ENCODE data around the gene DOK6.

DOK6 gene

GRCh38 chr18:69495841-69496533, 95.3 kb downstream of the DOK6 start:
- in situ Hi-C loops (cut with HindIII; ENCODE audit: low pct_ligation_motif_present, low pct_unique_long_range_greater_than_20kb, low sequenced_read_pairs): no loop called here
- DNase-seq: no peak

GRCh38 chr18:69518989-69519388, 118.3 kb downstream of the DOK6 start:
- in situ Hi-C loops (cut with HindIII; ENCODE audit: low pct_ligation_motif_present, low pct_unique_long_range_greater_than_20kb, low sequenced_read_pairs): no loop called here
- no peak for DNase-seq

GRCh38 chr18:69523582-69523981, 122.9 kb downstream of the DOK6 start:
- DNase-seq: no peak
- in situ Hi-C loops (cut with HindIII; ENCODE audit: low pct_ligation_motif_present, low pct_unique_long_range_greater_than_20kb, low sequenced_read_pairs): no loop called here

DNA sequence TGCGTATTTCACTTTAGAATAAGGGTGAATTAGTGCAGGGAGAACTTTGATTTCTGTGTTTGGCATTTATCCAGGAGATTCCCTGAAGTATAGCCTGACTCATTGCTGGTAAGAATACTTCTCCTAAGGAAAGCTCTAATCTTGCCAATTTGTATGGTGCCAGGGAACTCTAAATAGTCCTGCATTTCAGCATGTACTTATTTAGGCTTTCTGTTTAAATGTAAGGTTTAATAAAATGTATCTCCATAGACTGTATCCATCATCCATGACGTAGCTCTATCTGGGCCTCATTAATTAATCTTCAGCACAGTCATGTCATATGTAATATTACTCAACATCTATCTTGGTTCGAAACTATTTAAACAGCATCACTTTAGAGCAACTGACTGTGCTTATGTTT, 127.7 kb downstream of the DOK6 start:
- in situ Hi-C loops (cut with HindIII; ENCODE audit: low pct_ligation_motif_present, low pct_unique_long_range_greater_than_20kb, low sequenced_read_pairs): no loop called here
- no peak for DNase-seq

DNA sequence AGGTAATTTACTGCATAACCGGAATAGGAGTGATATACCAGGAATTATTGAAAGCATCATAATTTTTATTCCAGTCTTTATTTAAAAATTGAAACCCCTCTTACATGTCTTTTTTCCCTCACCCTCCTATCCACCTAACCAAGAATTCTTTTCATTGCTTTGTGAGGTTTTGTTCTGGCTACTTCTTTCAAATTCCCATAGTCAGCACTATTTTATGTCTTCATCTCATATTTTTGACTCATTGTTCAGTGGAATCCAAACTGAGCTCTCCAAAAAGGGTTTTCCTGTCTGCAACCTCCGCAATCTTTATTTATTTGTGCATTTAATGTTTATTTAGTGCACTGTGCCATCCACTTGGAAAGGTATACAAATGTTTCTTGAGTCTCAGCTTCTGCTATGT, 128.5 kb downstream of the DOK6 start:
- in situ Hi-C loops (cut with HindIII; ENCODE audit: low pct_ligation_motif_present, low pct_unique_long_range_greater_than_20kb, low sequenced_read_pairs): no loop called here
- DNase-seq: no peak

DNA sequence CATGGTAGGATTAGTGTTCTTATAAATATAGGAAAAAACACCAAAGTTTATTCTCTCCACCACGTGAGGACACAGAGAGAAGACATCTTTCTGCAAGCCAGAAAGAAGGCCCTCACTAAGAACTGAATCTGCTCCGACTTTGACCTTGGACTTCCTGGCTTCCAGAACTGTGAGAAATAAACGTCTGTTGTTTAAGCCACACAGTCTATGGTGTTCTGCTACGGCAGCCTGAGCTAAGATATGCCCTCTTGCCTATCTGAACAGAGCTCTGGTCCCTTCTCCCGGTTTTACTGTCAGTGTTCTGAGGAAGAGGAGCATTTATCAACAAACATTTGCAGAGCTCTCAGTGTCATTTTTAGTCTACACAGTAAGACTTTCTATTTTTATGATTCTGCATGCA, 131.3 kb downstream of the DOK6 start:
- no peak for DNase-seq
- in situ Hi-C loops (cut with HindIII; ENCODE audit: low pct_ligation_motif_present, low pct_unique_long_range_greater_than_20kb, low sequenced_read_pairs): no loop called here

GRCh38 chr18:69537183-69537582, 136.5 kb downstream of the DOK6 start:
- in situ Hi-C loops (cut with HindIII; ENCODE audit: low pct_ligation_motif_present, low pct_unique_long_range_greater_than_20kb, low sequenced_read_pairs): no loop called here
- no peak for DNase-seq

DNA sequence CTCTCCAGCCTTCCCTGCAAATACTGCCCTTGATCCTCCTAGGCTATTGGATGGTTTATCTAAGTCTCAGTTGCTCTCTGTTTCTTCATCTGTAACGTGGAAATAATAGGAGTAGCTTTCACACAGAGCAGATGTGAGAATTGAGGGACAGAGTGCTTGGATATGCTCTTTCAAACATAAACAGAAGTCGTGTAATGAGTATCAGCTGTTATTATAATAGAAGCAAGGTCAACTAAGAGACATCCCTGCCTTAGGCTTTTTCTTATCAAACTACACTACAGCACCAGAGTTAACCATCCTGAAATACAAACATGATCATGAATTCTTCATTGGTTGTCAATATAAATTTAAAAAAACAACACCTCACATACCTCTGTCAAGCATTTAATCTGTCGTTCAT, 138.2 kb downstream of the DOK6 start:
- in situ Hi-C loops (cut with HindIII; ENCODE audit: low pct_ligation_motif_present, low pct_unique_long_range_greater_than_20kb, low sequenced_read_pairs): no loop called here

DNA sequence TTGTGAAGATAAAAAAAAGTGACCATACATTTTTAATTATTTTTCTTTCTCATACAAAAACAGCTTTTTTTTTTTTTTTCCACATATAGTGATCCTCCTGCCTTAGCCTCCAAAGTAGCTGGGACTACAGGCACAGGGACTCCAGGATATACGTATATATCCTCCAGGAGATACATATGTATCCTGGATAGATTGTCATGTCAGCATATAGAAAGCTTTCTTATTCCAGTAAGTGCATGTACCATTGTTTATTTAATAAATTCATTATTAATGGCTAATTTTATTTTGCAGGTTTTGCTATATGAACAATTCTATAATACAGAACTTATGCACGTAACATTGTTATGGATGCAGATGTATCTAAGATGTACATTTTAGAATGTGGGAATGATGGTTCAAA, 138.7 kb downstream of the DOK6 start:
- in situ Hi-C loops (cut with HindIII; ENCODE audit: low pct_ligation_motif_present, low pct_unique_long_range_greater_than_20kb, low sequenced_read_pairs): no loop called here

More for the DNA sequence above, 138.2 kb downstream of the DOK6 start:
- no peak for DNase-seq

GRCh38 chr18:69556228-69556627, 155.5 kb downstream of the DOK6 start:
- in situ Hi-C loops (cut with HindIII; ENCODE audit: low pct_ligation_motif_present, low pct_unique_long_range_greater_than_20kb, low sequenced_read_pairs): no loop called here
- DNase-seq: no peak

More for the DNA sequence above, 138.7 kb downstream of the DOK6 start:
- no peak for DNase-seq

- in situ Hi-C loops (cut with HindIII; ENCODE audit: low pct_ligation_motif_present, low pct_unique_long_range_greater_than_20kb, low sequenced_read_pairs): no loop called here
- no peak for DNase-seq
Observed at GRCh38 chr18:69557282-69557681, 156.6 kb downstream of the DOK6 start.

DNA sequence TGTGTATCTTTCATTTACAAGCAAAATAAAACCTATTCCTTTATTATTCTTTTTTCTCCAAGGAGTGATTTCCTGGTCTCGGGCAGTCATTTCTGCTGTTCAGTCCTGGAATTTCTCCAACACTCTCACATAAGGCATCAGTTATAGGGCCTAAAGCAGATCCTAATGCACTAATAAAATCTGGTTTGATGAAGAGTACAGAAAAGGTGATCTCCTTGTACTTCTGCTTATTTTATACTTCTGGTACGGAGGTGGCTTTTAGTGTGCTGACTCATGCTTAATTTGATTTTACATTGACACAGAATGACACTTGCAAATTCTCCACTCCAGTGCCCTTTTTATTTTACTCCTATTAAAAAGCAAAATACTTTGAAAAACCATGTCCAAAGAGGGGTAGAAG, 157.4 kb downstream of the DOK6 start:
- no peak for DNase-seq
- in situ Hi-C loops (cut with HindIII; ENCODE audit: low pct_ligation_motif_present, low pct_unique_long_range_greater_than_20kb, low sequenced_read_pairs): no loop called here

- in situ Hi-C loops (cut with HindIII; ENCODE audit: low pct_ligation_motif_present, low pct_unique_long_range_greater_than_20kb, low sequenced_read_pairs): no loop called here
Observed at GRCh38 chr18:69559604-69560003, 158.9 kb downstream of the DOK6 start.

GRCh38 chr18:69564602-69565001, 163.9 kb downstream of the DOK6 start:
- in situ Hi-C loops (cut with HindIII; ENCODE audit: low pct_ligation_motif_present, low pct_unique_long_range_greater_than_20kb, low sequenced_read_pairs): no loop called here
- DNase-seq: no peak

More at GRCh38 chr18:69559604-69560003, 158.9 kb downstream of the DOK6 start:
- no peak for DNase-seq

- in situ Hi-C loops (cut with HindIII; ENCODE audit: low pct_ligation_motif_present, low pct_unique_long_range_greater_than_20kb, low sequenced_read_pairs): no loop called here
- no peak for DNase-seq
Observed at GRCh38 chr18:69567813-69568488, 167.3 kb downstream of the DOK6 start.

- in situ Hi-C loops (cut with HindIII; ENCODE audit: low pct_ligation_motif_present, low pct_unique_long_range_greater_than_20kb, low sequenced_read_pairs): no loop called here
- no peak for DNase-seq
Observed at GRCh38 chr18:69569133-69569532, 168.4 kb downstream of the DOK6 start.

- in situ Hi-C loops (cut with HindIII; ENCODE audit: low pct_ligation_motif_present, low pct_unique_long_range_greater_than_20kb, low sequenced_read_pairs): no loop called here
- no peak for DNase-seq
Observed at GRCh38 chr18:69574401-69574800, 173.7 kb downstream of the DOK6 start.

DNA sequence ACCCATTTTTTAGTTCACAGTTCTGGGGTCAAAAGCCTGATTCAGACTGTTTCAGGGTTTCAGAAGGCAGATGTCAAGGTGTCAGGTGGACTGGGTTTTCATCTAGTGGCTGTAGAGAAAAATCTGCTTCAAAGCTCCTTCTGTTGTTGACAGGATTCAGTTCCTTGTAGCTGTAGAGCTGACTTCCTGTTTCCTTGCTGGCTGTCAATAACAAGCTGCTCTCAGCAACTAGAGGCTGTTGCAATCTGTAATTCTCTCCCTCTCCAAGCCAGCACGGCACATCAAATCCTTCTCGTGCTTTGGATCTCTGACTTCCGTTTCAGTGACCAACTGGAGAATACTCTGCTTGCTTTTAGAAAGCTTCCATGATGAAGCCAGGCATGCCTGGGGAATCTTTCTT, 179.4 kb downstream of the DOK6 start:
- DNase-seq: no peak
- in situ Hi-C loops (cut with HindIII; ENCODE audit: low pct_ligation_motif_present, low pct_unique_long_range_greater_than_20kb, low sequenced_read_pairs): no loop called here

DNA sequence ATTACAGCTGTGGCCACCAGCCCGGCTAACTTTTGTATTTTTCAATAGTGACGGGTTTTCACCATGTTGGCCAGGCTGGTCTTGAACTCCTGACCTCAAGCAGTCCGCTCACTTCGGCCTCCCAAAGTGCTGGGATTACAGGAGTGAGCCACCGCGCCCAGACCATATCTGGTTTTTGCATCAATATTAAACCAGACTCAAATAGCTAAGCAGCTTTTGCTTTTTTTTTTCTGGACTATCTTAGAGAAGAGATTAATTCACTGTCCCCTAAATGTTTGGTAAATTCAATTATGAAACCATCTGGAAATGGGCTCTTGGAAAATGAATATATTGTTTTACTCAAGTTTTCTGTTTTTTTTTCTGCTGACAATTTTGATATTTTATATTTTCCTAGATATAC, 183.7 kb downstream of the DOK6 start:
- no peak for DNase-seq
- in situ Hi-C loops (cut with HindIII; ENCODE audit: low pct_ligation_motif_present, low pct_unique_long_range_greater_than_20kb, low sequenced_read_pairs): no loop called here

GRCh38 chr18:69585696-69586095, 185.0 kb downstream of the DOK6 start:
- in situ Hi-C loops (cut with HindIII; ENCODE audit: low pct_ligation_motif_present, low pct_unique_long_range_greater_than_20kb, low sequenced_read_pairs): no loop called here
- DNase-seq: no peak

Measured in ACHN (cell line).